OCI-LY3 (cell line): ENCODE data around the gene CYSTM1.

Source experiments
- EZH2phosphoT487 ChIP-seq: fragments of 200-600 bp; shearing (Covaris generic); IDR thresholded peaks from 2 replicates; pipeline ENCODE4 v1.6.1; 2018; ENCODE audit warnings: antibody characterized with exemption, mixed run types, low read depth
- TF ChIP-seq, protein P1 (sequence below): fragments of 200-600, 300-600 bp; sonication (generic); IDR thresholded peaks from 2 replicates; pipeline ENCODE4 v1.5.1; 2014; ENCODE audit warnings: antibody characterized with exemption, low read length, low read depth

DNA sequence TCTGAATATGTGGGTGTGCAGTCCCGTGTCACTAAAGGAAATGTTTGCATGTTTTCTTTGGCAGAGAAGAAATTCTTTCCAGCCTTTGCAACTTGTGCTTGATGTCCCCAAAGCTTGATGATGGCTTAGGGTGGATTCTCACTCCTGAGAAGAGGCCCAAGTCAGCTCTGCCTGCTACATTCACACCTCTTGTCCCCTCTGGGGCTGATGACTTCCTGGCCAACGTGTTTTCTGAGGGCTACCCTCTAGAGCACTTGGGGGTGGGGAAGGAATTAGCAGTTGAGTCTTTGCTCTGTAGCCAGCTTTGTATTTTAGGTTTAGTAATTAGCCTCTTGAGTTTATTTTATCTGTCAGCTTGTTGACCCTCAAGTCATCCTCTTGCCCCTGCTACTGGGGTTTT is 19.7 kb downstream of the CYSTM1 start:
- TF ChIP-seq, protein P1, sequence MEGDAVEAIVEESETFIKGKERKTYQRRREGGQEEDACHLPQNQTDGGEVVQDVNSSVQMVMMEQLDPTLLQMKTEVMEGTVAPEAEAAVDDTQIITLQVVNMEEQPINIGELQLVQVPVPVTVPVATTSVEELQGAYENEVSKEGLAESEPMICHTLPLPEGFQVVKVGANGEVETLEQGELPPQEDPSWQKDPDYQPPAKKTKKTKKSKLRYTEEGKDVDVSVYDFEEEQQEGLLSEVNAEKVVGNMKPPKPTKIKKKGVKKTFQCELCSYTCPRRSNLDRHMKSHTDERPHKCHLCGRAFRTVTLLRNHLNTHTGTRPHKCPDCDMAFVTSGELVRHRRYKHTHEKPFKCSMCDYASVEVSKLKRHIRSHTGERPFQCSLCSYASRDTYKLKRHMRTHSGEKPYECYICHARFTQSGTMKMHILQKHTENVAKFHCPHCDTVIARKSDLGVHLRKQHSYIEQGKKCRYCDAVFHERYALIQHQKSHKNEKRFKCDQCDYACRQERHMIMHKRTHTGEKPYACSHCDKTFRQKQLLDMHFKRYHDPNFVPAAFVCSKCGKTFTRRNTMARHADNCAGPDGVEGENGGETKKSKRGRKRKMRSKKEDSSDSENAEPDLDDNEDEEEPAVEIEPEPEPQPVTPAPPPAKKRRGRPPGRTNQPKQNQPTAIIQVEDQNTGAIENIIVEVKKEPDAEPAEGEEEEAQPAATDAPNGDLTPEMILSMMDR, result no peak
- no peak for TF ChIP-seq EZH2phosphoT487
